ENCODE data around the gene DAB1. TPM values are rescaled to one million over a fixed set of nuclear protein-coding genes. Genes with fewer than 3 reads are reported as not detected.

DAB1 gene
- polyA plus RNA-seq, 1 donor from 2014 or later, result 11.4 TPM

DNA sequence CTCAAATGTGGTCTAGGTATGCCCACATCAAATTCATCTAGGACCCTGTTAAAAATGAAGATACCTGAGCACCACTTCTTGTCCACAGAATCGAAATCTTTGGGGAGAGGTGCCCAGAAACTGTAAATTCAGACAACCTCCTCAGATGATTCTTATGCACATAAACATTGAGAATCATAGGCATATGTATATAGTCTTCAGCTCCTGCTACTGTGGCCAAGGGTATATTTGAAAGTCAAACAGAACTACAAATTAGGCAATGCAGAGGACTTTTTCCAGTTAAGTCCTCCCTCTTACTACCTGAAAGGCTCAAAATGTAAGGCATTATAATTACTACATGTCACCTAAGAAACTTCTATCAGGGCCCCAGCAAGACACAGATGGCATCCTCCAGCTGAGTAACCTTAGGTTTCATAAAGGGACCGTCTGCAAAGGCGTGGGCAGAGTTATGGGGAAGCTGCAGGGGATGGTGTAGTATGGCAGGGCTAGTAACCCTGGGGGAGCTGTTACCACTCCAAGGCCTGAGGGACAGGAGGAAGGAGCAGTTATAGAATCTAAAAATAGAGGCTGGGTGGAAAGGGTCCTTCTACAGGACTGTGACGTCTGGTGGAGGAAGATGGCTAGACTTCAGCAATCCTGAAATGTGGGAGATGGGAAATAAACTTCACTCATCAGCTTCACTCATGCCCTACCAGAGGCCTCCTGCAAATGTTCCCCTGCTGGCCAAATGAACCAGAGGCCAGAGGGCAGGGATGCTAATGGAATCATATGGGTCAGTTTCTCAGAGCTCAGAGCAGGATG is 46.3 kb downstream of the DAB1 start:
- Histone ChIP-seq H3K4me3 (ENCODE audit: low read length) (no peak overlapping the region), H3F3A (ENCODE audit: insufficient read depth, low read length, poor library complexity, severe bottlenecking) (no peaks in the 10 kb centered on the region), H3K79me2 (replicated peaks; ENCODE audit: insufficient read depth, low read length) (no peaks in the 10 kb centered on the region), H3K36me3 (ENCODE audit: insufficient read depth, low read length) (no peaks in the 10 kb centered on the region), H3K9me3 (ENCODE audit: low read length) (no peaks in the 10 kb centered on the region), H3K4me2 (ENCODE audit: low read length) (no peak overlapping the region), H4K20me1 (ENCODE audit: insufficient read depth) (no peaks in the 10 kb centered on the region), H3K27me3 (ENCODE audit: insufficient read depth, low read depth, low read length) (no peaks in the 10 kb centered on the region), H3K9ac (ENCODE audit: low read length) (no peak overlapping the region), H2AFZ (ENCODE audit: low read depth, low read length) (no peak overlapping the region), H3K27ac (ENCODE audit: low read length) (no peak overlapping the region), H3K9me2 (ENCODE audit: insufficient read depth, low read length) (no peaks in the 10 kb centered on the region)
- TF ChIP-seq MXI1 (conservative IDR thresholded peaks at IDR 0.05; ENCODE audit: poor library complexity, severe bottlenecking), result no peak

DNA sequence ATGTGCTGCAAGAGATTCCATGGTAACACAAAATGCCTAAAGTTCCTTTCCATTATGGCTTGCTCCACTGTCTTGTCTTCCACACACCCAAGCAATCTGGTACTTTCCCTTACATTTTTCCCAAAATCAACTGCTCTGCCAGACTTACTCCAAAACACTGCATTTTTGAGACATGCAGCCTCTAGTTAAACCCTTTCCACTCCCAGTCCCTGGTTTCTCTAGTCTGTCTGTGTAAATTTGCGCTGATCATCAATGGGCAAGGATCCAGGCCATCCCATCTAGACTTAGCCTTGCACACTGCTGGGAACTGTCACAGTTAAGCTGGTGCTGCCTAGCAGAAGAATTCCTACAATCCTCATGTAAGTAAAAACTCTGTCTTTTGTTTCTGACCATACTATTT is 47.8 kb downstream of the DAB1 start:
- Histone ChIP-seq H3K27me3 (ENCODE audit: insufficient read depth, low read depth, low read length) (no peaks in the 10 kb centered on the region), H3K4me2 (ENCODE audit: low read length) (no peak overlapping the region), H4K20me1 (ENCODE audit: insufficient read depth) (no peaks in the 10 kb centered on the region), H3K4me3 (ENCODE audit: low read length) (no peak overlapping the region), H2AFZ (ENCODE audit: low read depth, low read length) (no peak overlapping the region), H3F3A (ENCODE audit: insufficient read depth, low read length, poor library complexity, severe bottlenecking) (no peaks in the 10 kb centered on the region), H3K9me2 (ENCODE audit: insufficient read depth, low read length) (no peaks in the 10 kb centered on the region), H3K36me3 (ENCODE audit: insufficient read depth, low read length) (no peaks in the 10 kb centered on the region), H3K27ac (ENCODE audit: low read length) (no peak overlapping the region), H3K9me3 (ENCODE audit: low read length) (no peaks in the 10 kb centered on the region), H3K79me2 (replicated peaks; ENCODE audit: insufficient read depth, low read length) (no peaks in the 10 kb centered on the region), H3K9ac (ENCODE audit: low read length) (no peak overlapping the region)
- TF ChIP-seq MXI1 (conservative IDR thresholded peaks at IDR 0.05; ENCODE audit: poor library complexity, severe bottlenecking), result no peak
- no peak for TF ChIP-seq EP300 (conservative IDR thresholded peaks at IDR 0.05; ENCODE audit: poor library complexity, severe bottlenecking)
- TF ChIP-seq, protein P1, sequence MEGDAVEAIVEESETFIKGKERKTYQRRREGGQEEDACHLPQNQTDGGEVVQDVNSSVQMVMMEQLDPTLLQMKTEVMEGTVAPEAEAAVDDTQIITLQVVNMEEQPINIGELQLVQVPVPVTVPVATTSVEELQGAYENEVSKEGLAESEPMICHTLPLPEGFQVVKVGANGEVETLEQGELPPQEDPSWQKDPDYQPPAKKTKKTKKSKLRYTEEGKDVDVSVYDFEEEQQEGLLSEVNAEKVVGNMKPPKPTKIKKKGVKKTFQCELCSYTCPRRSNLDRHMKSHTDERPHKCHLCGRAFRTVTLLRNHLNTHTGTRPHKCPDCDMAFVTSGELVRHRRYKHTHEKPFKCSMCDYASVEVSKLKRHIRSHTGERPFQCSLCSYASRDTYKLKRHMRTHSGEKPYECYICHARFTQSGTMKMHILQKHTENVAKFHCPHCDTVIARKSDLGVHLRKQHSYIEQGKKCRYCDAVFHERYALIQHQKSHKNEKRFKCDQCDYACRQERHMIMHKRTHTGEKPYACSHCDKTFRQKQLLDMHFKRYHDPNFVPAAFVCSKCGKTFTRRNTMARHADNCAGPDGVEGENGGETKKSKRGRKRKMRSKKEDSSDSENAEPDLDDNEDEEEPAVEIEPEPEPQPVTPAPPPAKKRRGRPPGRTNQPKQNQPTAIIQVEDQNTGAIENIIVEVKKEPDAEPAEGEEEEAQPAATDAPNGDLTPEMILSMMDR (IDR thresholded peaks at IDR 0.05; ENCODE audit: poor library complexity, severe bottlenecking), result no peak
- no peak for TF ChIP-seq SMC3 (conservative IDR thresholded peaks at IDR 0.05; ENCODE audit: poor library complexity)

DNA sequence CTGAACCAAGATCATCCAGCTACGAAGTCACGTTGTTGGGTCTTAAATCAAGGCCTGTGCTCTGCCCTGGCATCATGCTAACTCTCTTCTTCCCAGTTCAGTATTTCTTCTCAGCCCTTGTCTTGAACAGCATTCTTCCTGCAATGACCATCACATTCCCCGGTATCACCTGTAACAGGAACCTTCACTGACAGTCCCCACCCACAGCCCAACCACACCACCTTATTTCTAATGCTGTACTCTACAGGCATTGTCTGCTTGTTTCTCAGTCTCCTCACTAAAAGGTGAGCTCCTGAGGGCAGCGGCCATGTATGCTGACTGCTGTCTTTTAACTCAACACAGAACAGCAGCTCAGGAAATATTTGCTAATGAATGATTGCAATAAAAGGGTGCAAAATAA is 54.0 kb downstream of the DAB1 start:
- H3K27me3 ChIP-seq (ENCODE audit: insufficient read depth, low read depth, low read length), result no peaks in the 10 kb centered on the region
- no peak overlapping the region for H3K4me3 ChIP-seq (ENCODE audit: low read length)
- TF ChIP-seq, protein P1 (IDR thresholded peaks at IDR 0.05; ENCODE audit: poor library complexity, severe bottlenecking), result no peak
- TF ChIP-seq POLR2AphosphoS5 (IDR thresholded peaks at IDR 0.05), result no peak
- no peak for TF ChIP-seq EZH2 (IDR thresholded peaks at IDR 0.05; ENCODE audit: borderline replicate concordance, insufficient read depth, low read length, poor library complexity, severe bottlenecking)
- TF ChIP-seq EP300 (conservative IDR thresholded peaks at IDR 0.05; ENCODE audit: poor library complexity, severe bottlenecking), result no peak
- H3K36me3 ChIP-seq (ENCODE audit: insufficient read depth, low read length), result no peaks in the 10 kb centered on the region
- H2AFZ ChIP-seq (ENCODE audit: low read depth, low read length), result no peak overlapping the region
- H3K9me3 ChIP-seq (ENCODE audit: low read length), result no peaks in the 10 kb centered on the region
- no peak overlapping the region for H3K4me2 ChIP-seq (ENCODE audit: low read length)
- H4K20me1 ChIP-seq (ENCODE audit: insufficient read depth), result no peaks in the 10 kb centered on the region
- H3K9ac ChIP-seq (ENCODE audit: low read length), result no peak overlapping the region
- H3K27ac ChIP-seq (ENCODE audit: low read length), result no peak overlapping the region
- no peaks in the 10 kb centered on the region for H3F3A ChIP-seq (ENCODE audit: insufficient read depth, low read length, poor library complexity, severe bottlenecking)
- H3K79me2 ChIP-seq (replicated peaks; ENCODE audit: insufficient read depth, low read length), result no peaks in the 10 kb centered on the region
- H3K9me2 ChIP-seq (ENCODE audit: insufficient read depth, low read length), result no peaks in the 10 kb centered on the region

Measured in neural cell (in vitro differentiated cells).